Left ventricle myocardium inferior (tissue), 1 donor: ENCODE data around the gene SMIM12. TPM values are rescaled to one million over a fixed set of nuclear protein-coding genes. Genes with fewer than 3 reads are reported as not detected.

Experiments used
- DNase-seq: peaks from one replicate; pipeline ENCODE4 v3.0.0-alpha.2; 2020
- H3K27ac ChIP-seq: fragments of 200-600 bp; replicated peaks from 2 replicates; pipeline ENCODE4 v1.8.0; 2021
- H3K27me3 ChIP-seq: fragments of 200-600 bp; 2 replicates; pipeline ENCODE4 v1.8.0; 2021; ENCODE audit warnings: low read depth
- H3K36me3 ChIP-seq: fragments of 200-600 bp; 2 replicates; pipeline ENCODE4 v1.8.0; 2021
- H3K4me1 ChIP-seq: fragments of 200-600 bp; 2 replicates; pipeline ENCODE4 v1.8.0; 2021
- H3K4me3 ChIP-seq: fragments of 200-600 bp; 2 replicates; pipeline ENCODE4 v1.8.0; 2021; ENCODE audit warnings: mild to moderate bottlenecking, moderate library complexity
- H3K9me3 ChIP-seq: fragments of 200-600 bp; replicated peaks from 2 replicates; pipeline ENCODE4 v1.8.0; 2021
- CTCF ChIP-seq: fragments of 200-600 bp; IDR thresholded peaks from 2 replicates; pipeline ENCODE4 v1.8.0; 2021; ENCODE audit warnings: antibody characterized with exemption, mild to moderate bottlenecking, borderline replicate concordance
- intact Hi-C: fragments of 100-400 bp; cut with micrococcal nuclease; formaldehyde crosslinking; loops from one replicate; pipeline ENCODE4 v1.11.0; 2022
- total RNA-seq: library from RNA; stranded (reverse); fragmentation: NEBNext Ultra II Directional; extraction: Animal tissue kit (Norgen Biotek cat#: 25700); gene quantifications from one replicate; pipeline ENCODE4 v1.2.1, GENCODE V29; 2021
- donor health status: DM: no; HTN: yes; CAD: no; lungs with severe emphysema.

SMIM12 gene
- total RNA-seq, 1 donor from 2014 or later: 37.9 TPM

- DNase-seq: no peak
- no peak overlapping the region for H3K27ac ChIP-seq
- no peaks in the 10 kb centered on the region for H3K4me1 ChIP-seq
- H3K27me3 ChIP-seq: peaks cover 83% of the 10 kb centered on the region
- H3K36me3 ChIP-seq: no peaks in the 10 kb centered on the region
- H3K4me3 ChIP-seq: no peak overlapping the region
- TF ChIP-seq CTCF: no peak
- intact Hi-C loops: no loop called here
- no peaks in the 10 kb centered on the region for H3K9me3 ChIP-seq
Measured at GRCh38 chr1:34874296-34874952, 14.9 kb upstream of the SMIM12 start.

GRCh38 chr1:34872133-34872503 is 12.6 kb upstream of the SMIM12 start:
- Histone ChIP-seq H3K36me3 (no peaks in the 10 kb centered on the region), H3K4me3 (no peak overlapping the region), H3K9me3 (no peaks in the 10 kb centered on the region), H3K4me1 (peaks cover under 1% of the 10 kb centered on the region), H3K27ac (no peak overlapping the region), H3K27me3 (peaks cover 60% of the 10 kb centered on the region)
- no peak for DNase-seq
- intact Hi-C loops: no loop called here
- no peak for TF ChIP-seq CTCF

- Histone ChIP-seq H3K27me3 (peaks cover 55% of the 10 kb centered on the region), H3K4me3 (no peak overlapping the region), H3K27ac (no peak overlapping the region), H3K9me3 (no peaks in the 10 kb centered on the region), H3K36me3 (no peaks in the 10 kb centered on the region), H3K4me1 (peaks cover 6% of the 10 kb centered on the region)
- intact Hi-C loops: no loop called here
- DNase-seq: no peak
- no peak for TF ChIP-seq CTCF
Measured at GRCh38 chr1:34871443-34872132, 12.0 kb upstream of the SMIM12 start.

GRCh38 chr1:34870395-34870794 is 10.8 kb upstream of the SMIM12 start:
- H3K27ac ChIP-seq: no peak overlapping the region
- intact Hi-C loops: no loop called here
- no peaks in the 10 kb centered on the region for H3K9me3 ChIP-seq
- no peak for DNase-seq
- no peaks in the 10 kb centered on the region for H3K36me3 ChIP-seq
- H3K27me3 ChIP-seq: peaks cover 43% of the 10 kb centered on the region
- peaks cover 18% of the 10 kb centered on the region for H3K4me1 ChIP-seq
- no peak overlapping the region for H3K4me3 ChIP-seq
- TF ChIP-seq CTCF: no peak

GRCh38 chr1:34869760-34870159 is 10.2 kb upstream of the SMIM12 start:
- intact Hi-C loops: no loop called here
- Histone ChIP-seq H3K36me3 (no peaks in the 10 kb centered on the region), H3K9me3 (no peaks in the 10 kb centered on the region), H3K4me3 (no peak overlapping the region), H3K27ac (no peak overlapping the region), H3K27me3 (peaks cover 37% of the 10 kb centered on the region), H3K4me1 (peaks cover 19% of the 10 kb centered on the region)
- TF ChIP-seq CTCF: no peak
- DNase-seq: no peak
